Measurements from ENCODE around the gene PSMB3.

Gene PSMB3

GRCh38 chr17:38731526-38732294 lies 20.8 kb upstream of the PSMB3 start:
- DNase-seq, result peak in 3 of 42 donors; percentile 33 to 61 (median 39)
- intact Hi-C loops (cut with DNase I), result loop anchor here (10.0 kb wide), 1 partner anchor 177 kb away; no protein-coding TSS in a partner anchor

GRCh38 chr17:38732376-38733281 lies 19.9 kb upstream of the PSMB3 start:
- intact Hi-C loops (cut with DNase I), result loop anchor here (10.0 kb wide), 1 partner anchor 178 kb away; no protein-coding TSS in a partner anchor

GRCh38 chr17:38733282-38733981 lies 19.1 kb upstream of the PSMB3 start:
- no peak for DNase-seq
- intact Hi-C loops (cut with DNase I), result loop anchor here (10.0 kb wide), 1 partner anchor 179 kb away; no protein-coding TSS in a partner anchor

More at GRCh38 chr17:38732376-38733281, 19.9 kb upstream of the PSMB3 start:
- DNase-seq, result no peak

- intact Hi-C loops (cut with DNase I), result loop anchor here (2.0 to 10.0 kb wide), 2 partner anchors 57 to 179 kb away; no protein-coding TSS in a partner anchor
- peak in 1 of 42 donors; percentile 48 for DNase-seq
These were observed 18.3 kb upstream of the PSMB3 start for GRCh38 chr17:38733982-38734973.

- intact Hi-C loops (cut with DNase I), result loop anchor here (2.0 to 10.0 kb wide), 2 partner anchors 59 to 181 kb away; no protein-coding TSS in a partner anchor
- peak; percentile 56 to 92 (median 77) for DNase-seq
These were observed 17.2 kb upstream of the PSMB3 start for GRCh38 chr17:38735161-38735997.

GRCh38 chr17:38738007-38738662 lies 14.4 kb upstream of the PSMB3 start:
- intact Hi-C loops (cut with DNase I), result loop anchor here (10.0 kb wide), 1 partner anchor 183 kb away; no protein-coding TSS in a partner anchor
- DNase-seq, result no peak

- no peak for DNase-seq
- intact Hi-C loops (cut with DNase I), result loop anchor here (10.0 kb wide), 1 partner anchor 184 kb away; no protein-coding TSS in a partner anchor
These were observed 13.9 kb upstream of the PSMB3 start for GRCh38 chr17:38738686-38739085.

GRCh38 chr17:38739305-38739704 lies 13.2 kb upstream of the PSMB3 start:
- DNase-seq, result no peak
- intact Hi-C loops (cut with DNase I), result loop anchor here (10.0 kb wide), 1 partner anchor 185 kb away; no protein-coding TSS in a partner anchor

GRCh38 chr17:38740044-38740443 lies 12.5 kb upstream of the PSMB3 start:
- no peak for DNase-seq
- intact Hi-C loops (cut with DNase I), result no loop called here

- no peak for DNase-seq
- intact Hi-C loops (cut with DNase I), result no loop called here
These were observed 11.7 kb upstream of the PSMB3 start for GRCh38 chr17:38740806-38741205.

GRCh38 chr17:38741461-38741860 lies 11.1 kb upstream of the PSMB3 start:
- DNase-seq, result no peak
- intact Hi-C loops (cut with DNase I), result no loop called here

GRCh38 chr17:38741921-38742410 lies 10.6 kb upstream of the PSMB3 start:
- intact Hi-C loops (cut with DNase I), result no loop called here
- no peak for DNase-seq

GRCh38 chr17:38742411-38743308 lies 9.9 kb upstream of the PSMB3 start:
- intact Hi-C loops (cut with DNase I), result no loop called here
- DNase-seq, result no peak

- peak in 20 of 42 donors; percentile 31 to 75 (median 52) for DNase-seq
- intact Hi-C loops (cut with DNase I), result no loop called here
These were observed 8.9 kb upstream of the PSMB3 start for GRCh38 chr17:38743556-38744171.

All from head of caudate nucleus (tissue), 42 donors.